ENCODE measurements around the gene MYO18B.

MYO18B gene

GRCh38 chr22:25760848-25761595, 19.0 kb downstream of the MYO18B start:
- TF ChIP-seq POLR2AphosphoS5 (IDR thresholded peaks at IDR 0.05; ENCODE audit: low read depth) (no peak), GABPA (IDR thresholded peaks at IDR 0.05; ENCODE audit: low read depth) (no peak), REST (IDR thresholded peaks at IDR 0.05; ENCODE audit: insufficient replicate concordance, low read depth) (no peak), SPI1 (IDR thresholded peaks at IDR 0.05; ENCODE audit: borderline replicate concordance, low read depth) (no peak), CTCF (IDR thresholded peaks at IDR 0.05; ENCODE audit: insufficient read depth, low read length) (no peak)
- no peak for DNase-seq (ENCODE audit: low read depth in 1 of 2, low spot score in 1 of 2)
- H3K27me3 ChIP-seq (ENCODE audit: insufficient read depth, poor library complexity, severe bottlenecking) = no peaks in the 10 kb centered on the region
- no peak overlapping the region for H3K4me3 ChIP-seq (replicated peaks; ENCODE audit: insufficient read depth, low read length)
- H3K27ac ChIP-seq (replicated peaks) = no peak overlapping the region

GRCh38 chr22:25762147-25762546, 20.2 kb downstream of the MYO18B start:
- no peak for TF ChIP-seq GABPA (IDR thresholded peaks at IDR 0.05; ENCODE audit: low read depth)
- no peak for TF ChIP-seq SPI1 (IDR thresholded peaks at IDR 0.05; ENCODE audit: borderline replicate concordance, low read depth)
- TF ChIP-seq POLR2AphosphoS5 (IDR thresholded peaks at IDR 0.05; ENCODE audit: low read depth) = no peak
- TF ChIP-seq REST (IDR thresholded peaks at IDR 0.05; ENCODE audit: insufficient replicate concordance, low read depth) = no peak
- TF ChIP-seq CTCF (IDR thresholded peaks at IDR 0.05; ENCODE audit: insufficient read depth, low read length) = no peak
- H3K27ac ChIP-seq (replicated peaks) = no peak overlapping the region
- DNase-seq (ENCODE audit: low read depth in 1 of 2, low spot score in 1 of 2) = no peak
- H3K4me3 ChIP-seq (replicated peaks; ENCODE audit: insufficient read depth, low read length) = no peak overlapping the region
- H3K27me3 ChIP-seq (ENCODE audit: insufficient read depth, poor library complexity, severe bottlenecking) = no peaks in the 10 kb centered on the region

- DNase-seq (ENCODE audit: low read depth in 1 of 2, low spot score in 1 of 2) = no peak
- no peak overlapping the region for H3K4me3 ChIP-seq (replicated peaks; ENCODE audit: insufficient read depth, low read length)
- H3K27me3 ChIP-seq (ENCODE audit: insufficient read depth, poor library complexity, severe bottlenecking) = no peaks in the 10 kb centered on the region
- no peak overlapping the region for H3K27ac ChIP-seq (replicated peaks)
- TF ChIP-seq SPI1 (IDR thresholded peaks at IDR 0.05; ENCODE audit: borderline replicate concordance, low read depth) (no peak), GABPA (IDR thresholded peaks at IDR 0.05; ENCODE audit: low read depth) (no peak), CTCF (IDR thresholded peaks at IDR 0.05; ENCODE audit: insufficient read depth, low read length) (no peak), REST (IDR thresholded peaks at IDR 0.05; ENCODE audit: insufficient replicate concordance, low read depth) (no peak), POLR2AphosphoS5 (IDR thresholded peaks at IDR 0.05; ENCODE audit: low read depth) (no peak)
Measured at GRCh38 chr22:25763239-25763777, 21.3 kb downstream of the MYO18B start.
